Panc1 (cell line): ENCODE data around the gene MOK.

Source experiments
- CTCF ChIP-seq: fragments of 450-650 bp; IDR thresholded peaks from 2 replicates; pipeline ENCODE4 v1.5.1; 2017; ENCODE audit warnings: mild to moderate bottlenecking
- TCF7L2 ChIP-seq: IDR thresholded peaks from 2 replicates; pipeline ENCODE4 v1.6.1; 2011; ENCODE audit warnings: mild to moderate bottlenecking, low read depth, low read length, inconsistent platforms

GRCh38 chr14:102192840-102193502 lies 112.0 kb downstream of the MOK start:
- no peak for TF ChIP-seq CTCF
- no peak for TF ChIP-seq TCF7L2
